Measurements from ENCODE around the gene MGAT2. TPM values are rescaled to one million over a fixed set of nuclear protein-coding genes. Genes with fewer than 3 reads are reported as not detected.
"Not testable (repeated sequence)": the region's sequence is repeated elsewhere in the genome, so short reads cannot be mapped to it uniquely, and the experiment has no call there.

MGAT2 gene
- total and polyA plus RNA-seq, 7 donors: 15.6 to 26.9 (median 18.1) TPM

DNA sequence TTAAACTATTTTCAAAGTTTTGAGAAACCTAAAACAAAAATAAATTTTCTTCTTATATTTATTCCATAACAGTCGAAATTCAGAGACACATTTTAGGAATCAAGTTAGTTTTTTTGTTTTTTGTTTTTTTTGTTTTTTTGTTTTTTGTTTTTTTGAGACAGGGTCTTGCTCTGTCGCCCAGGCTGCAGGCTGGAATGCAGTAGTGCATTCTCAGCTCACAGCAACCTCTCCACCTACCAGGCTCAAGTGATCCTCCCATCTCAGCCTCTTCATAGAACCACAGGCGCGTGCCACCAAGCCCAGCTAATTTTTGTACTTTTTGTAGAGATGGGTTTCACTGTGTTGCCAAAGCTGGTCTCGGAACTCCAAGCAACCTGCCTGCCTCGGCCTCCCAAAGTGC, 32.9 kb downstream of the MGAT2 start:
- no peaks in the 10 kb centered on the region for H3K4me1 ChIP-seq
- no peak overlapping the region for H3K27ac ChIP-seq
- H3K36me3 ChIP-seq: no peaks in the 10 kb centered on the region
- no peak overlapping the region for H3K4me3 ChIP-seq
- intact Hi-C loops (cut with DNase I): no loop called here
- TF ChIP-seq, protein P1, sequence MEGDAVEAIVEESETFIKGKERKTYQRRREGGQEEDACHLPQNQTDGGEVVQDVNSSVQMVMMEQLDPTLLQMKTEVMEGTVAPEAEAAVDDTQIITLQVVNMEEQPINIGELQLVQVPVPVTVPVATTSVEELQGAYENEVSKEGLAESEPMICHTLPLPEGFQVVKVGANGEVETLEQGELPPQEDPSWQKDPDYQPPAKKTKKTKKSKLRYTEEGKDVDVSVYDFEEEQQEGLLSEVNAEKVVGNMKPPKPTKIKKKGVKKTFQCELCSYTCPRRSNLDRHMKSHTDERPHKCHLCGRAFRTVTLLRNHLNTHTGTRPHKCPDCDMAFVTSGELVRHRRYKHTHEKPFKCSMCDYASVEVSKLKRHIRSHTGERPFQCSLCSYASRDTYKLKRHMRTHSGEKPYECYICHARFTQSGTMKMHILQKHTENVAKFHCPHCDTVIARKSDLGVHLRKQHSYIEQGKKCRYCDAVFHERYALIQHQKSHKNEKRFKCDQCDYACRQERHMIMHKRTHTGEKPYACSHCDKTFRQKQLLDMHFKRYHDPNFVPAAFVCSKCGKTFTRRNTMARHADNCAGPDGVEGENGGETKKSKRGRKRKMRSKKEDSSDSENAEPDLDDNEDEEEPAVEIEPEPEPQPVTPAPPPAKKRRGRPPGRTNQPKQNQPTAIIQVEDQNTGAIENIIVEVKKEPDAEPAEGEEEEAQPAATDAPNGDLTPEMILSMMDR (IDR thresholded peaks at IDR 0.05): no peak
- TF ChIP-seq EP300 (IDR thresholded peaks at IDR 0.05): no peak
- no peak for TF ChIP-seq POLR2AphosphoS5 (IDR thresholded peaks at IDR 0.05)
- no peak for TF ChIP-seq POLR2A (IDR thresholded peaks at IDR 0.05)
- 97% methylated on average over 6 of the region's 6 CpGs for WGBS, 2 donors
- DNase-seq: no peak
- H3K9me3 ChIP-seq: no peaks in the 10 kb centered on the region
- H3K27me3 ChIP-seq: no peaks in the 10 kb centered on the region

DNA sequence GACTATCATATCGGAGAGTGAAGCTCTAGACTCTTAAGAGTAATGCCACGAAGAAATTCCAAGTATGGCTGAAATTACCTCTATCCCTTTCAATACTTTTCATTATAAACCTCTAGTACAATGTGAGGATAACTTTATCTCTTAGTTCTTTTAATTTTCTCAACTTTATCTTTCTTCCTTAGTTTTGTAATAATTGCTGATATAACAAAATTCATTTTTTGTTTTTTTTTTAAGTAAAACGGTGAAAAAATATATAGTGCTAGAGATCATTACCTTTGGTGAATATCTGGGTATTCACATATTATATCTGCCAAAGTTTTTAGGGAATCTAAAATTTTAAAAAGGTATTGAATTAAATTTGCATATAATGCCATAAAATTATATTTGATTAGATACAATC, 33.9 kb downstream of the MGAT2 start:
- Histone ChIP-seq H3K4me3 (no peak overlapping the region), H3K27me3 (no peaks in the 10 kb centered on the region), H3K4me1 (no peaks in the 10 kb centered on the region), H3K36me3 (no peaks in the 10 kb centered on the region), H3K9me3 (no peaks in the 10 kb centered on the region), H3K27ac (no peak overlapping the region)
- TF ChIP-seq POLR2A (IDR thresholded peaks at IDR 0.05) (no peak), POLR2AphosphoS5 (IDR thresholded peaks at IDR 0.05) (no peak), EP300 (IDR thresholded peaks at IDR 0.05) (no peak)
- TF ChIP-seq, protein P1 (IDR thresholded peaks at IDR 0.05): no peak
- WGBS, 2 donors: 92 to 95% methylated on average over 3 of the region's 3 CpGs
- intact Hi-C loops (cut with DNase I): no loop called here
- no peak for DNase-seq

DNA sequence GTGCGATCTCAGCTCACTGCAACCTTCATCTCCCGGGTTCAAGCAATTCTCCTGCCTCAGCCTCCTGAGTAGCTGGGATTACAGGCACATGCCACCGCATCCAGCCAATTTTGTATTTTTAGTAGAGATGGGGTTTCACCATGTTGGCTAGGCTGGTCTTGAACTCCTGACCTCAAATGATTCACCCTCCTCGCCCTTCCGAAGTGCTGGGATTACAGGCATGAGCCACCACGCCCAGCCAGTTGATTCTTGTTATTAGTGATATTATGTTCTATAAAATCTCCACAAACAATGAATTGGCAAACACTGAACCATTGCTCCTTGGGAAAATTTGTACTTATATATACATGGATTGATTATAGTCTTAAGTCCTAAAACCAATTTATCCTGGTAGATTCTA, 36.9 kb downstream of the MGAT2 start:
- DNase-seq; intact Hi-C loops (cut with DNase I): not testable (repeated sequence)
- WGBS, 2 donors: 65 to 86% methylated on average over 6 of the region's 6 CpGs

DNA sequence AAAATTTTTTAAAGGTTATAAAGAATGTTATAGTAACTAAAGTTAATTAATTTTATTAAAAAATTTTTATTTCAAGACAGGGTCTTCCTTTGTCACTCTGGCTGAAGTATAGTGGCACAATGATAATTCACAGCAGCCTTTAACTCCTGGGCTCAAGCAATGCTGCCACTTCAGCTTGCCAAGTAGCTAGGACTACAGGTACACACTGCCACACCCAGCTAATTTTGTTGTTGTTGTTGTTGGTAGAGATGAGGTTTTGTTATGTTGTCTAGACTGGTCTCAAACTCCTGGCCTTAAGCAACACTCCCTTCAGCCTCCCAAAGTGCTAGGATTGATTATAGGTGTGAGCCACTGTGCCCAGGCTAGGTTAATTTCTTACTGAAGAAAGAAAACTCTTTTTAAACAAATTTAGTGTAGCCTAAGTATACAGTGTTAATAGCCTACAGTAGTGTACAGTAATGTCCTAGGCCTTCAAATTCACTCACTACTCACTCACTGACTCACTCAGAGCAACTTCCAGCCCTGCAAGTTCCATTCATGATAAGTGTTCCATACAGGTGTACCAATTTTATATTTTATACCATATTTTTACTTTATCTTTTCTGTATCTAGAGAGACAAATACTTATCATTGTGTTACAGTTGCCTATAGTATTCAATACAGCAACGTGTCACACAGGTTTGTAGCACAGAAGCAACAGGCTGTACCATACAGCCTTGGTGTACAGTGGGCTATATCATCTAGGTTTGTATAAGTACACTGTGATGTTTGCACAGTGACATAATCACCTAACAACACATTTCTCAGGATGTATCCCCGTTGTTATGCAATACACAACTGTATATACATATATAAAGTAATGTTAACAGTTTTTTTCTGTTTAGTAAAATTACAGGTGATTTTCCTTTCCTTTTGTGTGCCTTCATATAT, 39.2 kb downstream of the MGAT2 start:
- Histone ChIP-seq H3K27ac (no peak overlapping the region), H3K36me3 (no peaks in the 10 kb centered on the region), H3K4me3 (no peak overlapping the region), H3K9me3 (no peaks in the 10 kb centered on the region), H3K4me1 (no peaks in the 10 kb centered on the region), H3K27me3 (no peaks in the 10 kb centered on the region)
- DNase-seq: no peak
- TF ChIP-seq EP300 (IDR thresholded peaks at IDR 0.05): no peak
- TF ChIP-seq POLR2AphosphoS5 (IDR thresholded peaks at IDR 0.05): no peak
- TF ChIP-seq POLR2A (IDR thresholded peaks at IDR 0.05): no peak
- TF ChIP-seq, protein P1 (IDR thresholded peaks at IDR 0.05): no peak
- intact Hi-C loops (cut with DNase I): no loop called here
- WGBS, 2 donors: 21 to 70% methylated on average over 2 of the region's 2 CpGs

More for the DNA sequence above, 36.9 kb downstream of the MGAT2 start:
- not testable (repeated sequence) for H3K9me3 ChIP-seq, H3K27me3 ChIP-seq, H3K36me3 ChIP-seq, H3K4me3 ChIP-seq, H3K27ac ChIP-seq, H3K4me1 ChIP-seq

DNA sequence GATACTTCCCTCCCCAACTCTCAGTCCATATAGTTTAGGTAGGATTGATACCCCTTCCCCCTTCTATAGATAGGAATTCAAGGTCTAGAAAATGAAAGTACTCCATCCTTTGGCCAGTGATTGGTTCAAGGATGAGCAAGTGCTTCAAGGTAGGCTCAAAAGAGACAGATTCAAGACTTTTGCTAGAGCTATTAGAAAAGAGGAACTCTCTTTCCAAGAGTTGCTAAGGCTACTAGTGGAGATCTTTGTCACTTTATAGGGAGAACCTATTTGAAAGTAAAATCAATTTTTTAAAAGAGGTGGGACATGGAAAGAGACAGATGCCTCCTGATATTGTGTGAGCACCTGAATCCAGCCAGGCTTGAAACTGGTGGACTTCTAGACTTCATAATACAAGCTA, 49.9 kb downstream of the MGAT2 start:
- Histone ChIP-seq H3K27me3 (no peaks in the 10 kb centered on the region), H3K27ac (no peak overlapping the region), H3K9me3 (no peaks in the 10 kb centered on the region), H3K4me1 (no peaks in the 10 kb centered on the region), H3K4me3 (no peak overlapping the region), H3K36me3 (no peaks in the 10 kb centered on the region)
- intact Hi-C loops (cut with DNase I): no loop called here
- DNase-seq: no peak
- no peak for TF ChIP-seq EP300 (IDR thresholded peaks at IDR 0.05)
- no peak for TF ChIP-seq POLR2A (IDR thresholded peaks at IDR 0.05)

Small RNAs within 50 kb of the gene (small RNA-seq; reads per million reads assigned to genes)
- gene AL139099.3 (0 reads per million in 3 donors), gene AL139099.4 (0 reads per million in 3 donors), gene RF00019 (0 reads per million in 3 donors)

Other genes starting within 250 kb of the MGAT2 start
- gene RPS29, start 34.4 kb upstream of the MGAT2 start, total RNA-seq: over 10,000 TPM in 2 of 4 donors, 1,000 to 10,000 TPM in 2; 3,416 to 22,215 (median 11,134) TPM
- 1,000 to 10,000 TPM; 2,343 to 9,810 (median 5,800) TPM for gene RPS29, start 34.4 kb upstream of the MGAT2 start, polyA plus RNA-seq
- gene LRR1, start 21.9 kb upstream of the MGAT2 start, total RNA-seq: 1 to 10 TPM; 6.8 to 9.7 (median 8.2) TPM
- 10 to 100 TPM; 19.2 to 21.3 (median 20.1) TPM for gene LRR1, start 21.9 kb upstream of the MGAT2 start, polyA plus RNA-seq
- 100 to 1,000 TPM; 183 to 446 (median 295) TPM for gene RPL36AL, start 173 bp upstream of the MGAT2 start, total RNA-seq
- gene RPL36AL, start 173 bp upstream of the MGAT2 start, polyA plus RNA-seq: 100 to 1,000 TPM; 527 to 799 (median 731) TPM
- gene DNAAF2, start 14.4 kb downstream of the MGAT2 start, total RNA-seq: 10 to 100 TPM in 2 of 4 donors, 1 to 10 TPM in 2; 3.3 to 12.7 (median 10.6) TPM
- gene DNAAF2, start 14.4 kb downstream of the MGAT2 start, polyA plus RNA-seq: 10 to 100 TPM in 1 of 3 donors, 1 to 10 TPM in 2; 6.3 to 10.9 (median 9.6) TPM
- 1 to 10 TPM in 3 of 4 donors, not detected in 1; 1.4 to 3.8 (median 2.0) TPM for gene POLE2, start 67.4 kb downstream of the MGAT2 start, total RNA-seq
- 1 to 10 TPM; 2.4 to 6.9 (median 5.5) TPM for gene POLE2, start 67.4 kb downstream of the MGAT2 start, polyA plus RNA-seq
- 10 to 100 TPM; 11.4 to 19.1 (median 13.6) TPM for gene KLHDC1, start 72.3 kb downstream of the MGAT2 start, total RNA-seq
- 1 to 10 TPM in 2 of 3 donors, under 1 TPM in 1; 0.46 to 1.2 (median 1.1) TPM for gene KLHDC1, start 72.3 kb downstream of the MGAT2 start, polyA plus RNA-seq
- 100 to 1,000 TPM in 2 of 4 donors, 10 to 100 TPM in 2; 80.9 to 111 (median 96.4) TPM for gene KLHDC2, start 147.4 kb downstream of the MGAT2 start, total RNA-seq
- gene KLHDC2, start 147.4 kb downstream of the MGAT2 start, polyA plus RNA-seq: 10 to 100 TPM; 37.4 to 65.5 (median 63.8) TPM
- 100 to 1,000 TPM in 1 of 4 donors, 10 to 100 TPM in 3; 73.7 to 121 (median 79.0) TPM for gene NEMF, start 232.0 kb downstream of the MGAT2 start, total RNA-seq
- gene NEMF, start 232.0 kb downstream of the MGAT2 start, polyA plus RNA-seq: 10 to 100 TPM; 18.0 to 25.0 (median 21.6) TPM